HG02973 (cell line): ENCODE results near the gene RHNO1.

Source experiments
- ATAC-seq: cut with Tn5 transposase; IDR thresholded peaks from one replicate; pipeline ENCODE4 v1.9.1; 2021; ENCODE audit warnings: moderate library complexity; ENCODE audit not compliant: unreplicated experiment

Gene RHNO1, protein sequence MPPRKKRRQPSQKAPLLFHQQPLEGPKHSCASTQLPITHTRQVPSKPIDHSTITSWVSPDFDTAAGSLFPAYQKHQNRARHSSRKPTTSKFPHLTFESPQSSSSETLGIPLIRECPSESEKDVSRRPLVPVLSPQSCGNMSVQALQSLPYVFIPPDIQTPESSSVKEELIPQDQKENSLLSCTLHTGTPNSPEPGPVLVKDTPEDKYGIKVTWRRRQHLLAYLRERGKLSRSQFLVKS

DNA sequence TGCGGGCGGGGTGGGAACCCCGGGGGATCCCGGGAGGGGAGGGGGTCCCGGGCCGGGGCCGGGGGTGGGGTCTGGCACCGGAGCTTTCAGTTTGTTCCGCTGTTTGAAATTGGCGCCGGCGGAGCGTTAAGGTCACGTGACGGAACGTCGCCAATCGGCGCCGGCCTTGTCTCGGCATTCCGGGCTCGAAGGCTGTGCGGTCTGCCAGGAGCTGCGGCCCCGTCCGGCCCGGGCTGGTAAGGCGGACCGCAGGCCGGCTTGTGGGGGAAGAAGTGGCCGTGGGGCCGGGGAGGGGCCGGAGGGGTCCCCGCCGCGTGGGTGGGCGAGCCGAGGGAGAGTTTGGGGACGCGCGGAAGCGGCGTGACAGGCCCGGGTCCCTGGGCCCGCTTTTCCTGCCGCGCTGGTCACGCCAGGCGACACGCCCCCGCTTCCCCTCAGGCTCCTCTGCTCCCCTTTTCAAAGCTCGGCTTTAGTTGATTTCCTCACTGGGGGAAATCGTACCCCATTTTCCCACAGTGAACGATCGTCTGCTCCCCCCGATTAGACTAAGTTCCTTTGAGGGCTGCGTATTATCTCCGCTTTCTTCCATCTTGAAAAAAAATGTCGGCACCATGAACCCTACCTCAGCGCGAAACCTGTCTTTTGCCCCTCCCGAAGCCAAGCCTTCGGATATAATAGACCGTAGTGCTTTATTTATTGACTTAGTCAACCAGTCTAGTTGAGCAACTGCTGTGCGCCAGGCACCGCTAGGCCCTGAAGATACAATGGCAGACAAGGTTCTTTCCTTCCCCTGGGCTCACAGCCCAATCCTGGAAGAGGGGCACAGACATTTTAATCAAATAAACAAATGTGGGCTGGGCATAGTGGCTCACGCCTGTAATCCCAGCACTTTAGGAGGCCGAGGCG is at the start of gene RHNO1, which contains the start of gene FOXM1:
RHNO1 (plus strand) TSS at position 177 of the 906 bp plus-strand sequence. CDS start 8,144 bp downstream, outside the sequence.
FOXM1 (minus strand) TSS at position 128 of the 906 bp plus-strand sequence. CDS start 2,696 bp downstream, outside the sequence.
- ATAC-seq: peak; percentile 69

DNA sequence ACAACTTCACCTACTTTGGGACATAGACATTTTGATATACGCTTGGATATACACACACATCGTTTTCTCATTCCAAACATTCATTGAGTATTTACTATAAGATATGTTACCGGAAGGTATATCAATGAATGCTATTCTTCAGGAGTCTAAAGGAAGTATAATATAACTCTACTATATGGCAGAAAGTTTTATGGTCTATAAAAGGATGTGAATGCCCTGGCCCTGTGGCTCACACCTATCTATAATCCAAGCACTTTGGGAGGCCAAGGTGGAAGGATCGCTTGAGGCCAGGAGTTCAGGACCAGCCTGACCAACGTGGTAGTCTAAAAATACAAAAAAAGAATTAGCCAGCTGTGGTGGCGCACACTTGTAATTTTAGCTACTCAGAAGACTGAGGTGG is 47.7 kb upstream of the RHNO1 start:
- ATAC-seq: no peak

DNA sequence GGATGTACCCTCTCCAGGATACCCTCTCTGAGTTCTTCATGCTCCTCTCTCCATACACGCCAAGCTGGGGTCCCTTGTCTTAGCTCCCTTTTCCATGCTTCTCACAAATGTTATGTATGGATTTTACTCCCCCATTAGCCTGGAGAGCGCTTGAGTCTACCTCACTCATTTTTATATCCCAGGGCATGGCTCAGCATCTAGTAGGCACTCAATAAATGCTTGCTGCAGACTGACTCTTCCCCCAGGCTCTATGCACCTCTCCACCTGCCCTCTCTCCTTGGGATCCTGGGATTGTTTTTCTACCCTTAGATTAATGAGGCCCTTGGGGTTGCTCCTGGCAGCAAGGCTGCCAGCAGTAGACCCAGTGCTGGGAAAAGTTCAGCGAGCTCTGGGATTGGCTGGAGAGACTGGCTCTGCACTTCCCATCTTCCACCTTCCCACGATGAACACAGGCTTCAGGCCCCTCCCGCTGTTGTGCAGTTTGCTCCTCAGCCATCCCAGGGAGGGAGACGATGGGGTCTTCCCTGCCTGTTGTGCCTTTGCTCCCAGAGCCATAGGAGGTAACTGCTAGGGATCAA is 44.4 kb upstream of the RHNO1 start:
- no peak for ATAC-seq

DNA sequence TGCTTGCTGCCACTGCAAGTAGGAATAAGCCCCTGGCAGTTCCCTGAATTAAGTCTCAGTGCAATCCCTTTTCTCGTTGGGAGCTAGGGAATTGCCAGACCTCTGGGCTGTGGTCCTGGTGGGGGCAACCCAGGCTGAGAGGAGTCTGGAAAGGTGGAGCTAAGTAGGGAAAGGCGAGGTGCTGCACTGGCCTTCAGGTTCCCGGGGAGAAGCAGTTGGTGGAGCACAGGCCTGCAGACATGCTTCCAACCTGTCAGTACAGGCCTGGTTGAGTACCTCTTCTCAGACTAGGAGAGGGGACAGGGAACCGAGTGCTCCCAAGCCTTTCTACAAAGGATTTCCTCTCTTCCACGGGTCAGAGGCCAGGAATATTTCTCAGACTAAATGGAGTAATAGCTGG is 43.7 kb upstream of the RHNO1 start:
- no peak for ATAC-seq

DNA sequence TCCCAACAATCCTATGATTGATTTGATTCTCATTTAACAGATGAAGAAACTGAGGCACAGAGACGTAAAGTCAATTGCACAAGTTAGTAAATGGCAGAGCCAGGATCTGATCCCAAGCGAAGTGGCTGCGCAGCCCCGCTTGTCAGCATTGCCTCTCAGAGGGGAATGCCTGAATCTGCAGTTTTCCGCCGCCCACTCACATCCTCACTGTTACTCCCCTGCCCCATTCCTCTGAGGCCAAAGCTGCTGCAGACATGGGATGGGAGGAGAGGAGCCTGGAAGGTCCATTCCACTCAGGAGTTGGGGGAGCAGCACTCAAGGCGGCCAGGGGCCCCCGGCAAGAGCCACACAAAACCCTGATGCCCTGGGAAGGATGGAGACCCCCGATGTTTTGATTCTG is 43.2 kb upstream of the RHNO1 start:
- no peak for ATAC-seq

DNA sequence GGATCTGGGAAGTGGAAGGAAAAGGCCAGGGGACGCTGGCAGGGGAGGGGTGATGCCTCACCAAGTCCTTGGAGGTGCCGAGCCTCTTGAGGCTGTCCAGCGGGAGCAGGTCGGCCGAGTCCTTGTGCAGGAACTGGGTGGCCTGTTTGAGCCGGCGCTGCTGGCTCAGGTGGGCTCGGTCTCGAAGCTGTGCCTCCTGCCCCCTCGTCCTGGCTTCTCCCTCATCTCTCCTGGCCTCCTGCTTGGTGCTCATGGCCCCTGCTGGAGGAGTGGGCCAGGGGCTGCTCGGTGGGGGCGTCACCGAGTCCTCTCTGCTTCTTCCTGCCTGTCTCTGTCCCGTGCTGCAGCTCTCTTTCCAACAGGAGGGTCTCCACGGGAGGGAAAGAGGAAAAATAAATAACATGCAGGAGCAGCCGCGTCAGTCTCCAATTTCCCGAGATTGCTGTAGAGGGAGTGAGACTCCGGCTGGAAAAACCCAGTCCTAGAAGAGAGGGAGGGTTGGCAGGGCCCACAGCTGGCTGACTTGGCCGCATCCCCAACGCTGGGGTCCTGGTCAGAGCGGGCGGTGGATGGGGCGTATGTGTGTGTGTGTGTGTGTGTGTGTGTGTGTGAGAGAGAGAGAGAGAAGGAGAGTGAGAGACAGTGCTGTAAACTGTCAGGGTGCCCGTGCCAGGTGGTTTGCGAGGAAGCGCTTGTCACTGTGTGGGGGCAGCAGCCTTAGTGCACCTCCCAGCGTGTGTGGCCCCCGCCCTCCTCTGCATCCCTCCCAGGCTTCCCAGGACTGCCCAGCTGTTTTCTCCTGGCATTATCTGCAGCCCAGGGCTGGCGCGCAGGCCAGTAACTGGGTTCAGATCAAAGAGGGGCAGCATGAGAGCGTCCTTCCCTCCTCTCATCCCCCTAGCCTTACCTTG is 42.2 kb upstream of the RHNO1 start, which contains the start of gene NRIP2:
NRIP2 (minus strand) TSS at position 455 of the 911 bp plus-strand sequence; CDS start at position 403, 52 bp downstream.
- no peak for ATAC-seq

DNA sequence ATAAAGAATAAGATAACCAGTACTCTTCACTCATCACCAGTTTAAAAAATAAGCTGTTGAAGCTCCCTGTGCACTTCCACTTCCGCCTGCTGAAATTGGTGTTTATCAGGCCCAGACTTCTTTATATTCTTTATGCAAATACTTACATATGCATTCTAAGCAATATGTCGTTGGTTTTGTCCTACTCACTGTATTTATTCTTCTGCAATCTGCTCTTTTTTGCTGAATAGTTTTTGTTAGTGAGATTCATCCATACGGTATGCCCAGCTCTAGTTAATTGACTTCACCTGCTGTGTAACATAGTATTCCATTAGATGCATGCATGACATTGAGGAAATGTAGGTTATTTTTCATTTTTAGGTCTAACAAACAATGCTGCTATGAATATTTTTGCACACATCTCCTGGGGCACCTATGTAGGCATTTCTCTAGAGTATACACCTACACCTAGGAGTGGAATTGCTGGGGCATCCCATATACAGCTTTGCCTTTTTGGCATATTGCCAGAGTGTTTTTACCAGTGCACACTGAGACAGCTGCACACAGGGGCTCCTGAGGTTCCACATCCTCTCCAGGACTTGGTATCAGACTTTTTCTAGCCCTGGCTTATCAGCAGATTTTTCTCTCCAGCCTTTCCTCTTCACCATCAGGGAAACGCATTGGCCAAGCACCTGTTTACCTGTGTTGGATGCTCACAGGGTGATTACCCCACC is 41.2 kb upstream of the RHNO1 start:
- no peak for ATAC-seq

DNA sequence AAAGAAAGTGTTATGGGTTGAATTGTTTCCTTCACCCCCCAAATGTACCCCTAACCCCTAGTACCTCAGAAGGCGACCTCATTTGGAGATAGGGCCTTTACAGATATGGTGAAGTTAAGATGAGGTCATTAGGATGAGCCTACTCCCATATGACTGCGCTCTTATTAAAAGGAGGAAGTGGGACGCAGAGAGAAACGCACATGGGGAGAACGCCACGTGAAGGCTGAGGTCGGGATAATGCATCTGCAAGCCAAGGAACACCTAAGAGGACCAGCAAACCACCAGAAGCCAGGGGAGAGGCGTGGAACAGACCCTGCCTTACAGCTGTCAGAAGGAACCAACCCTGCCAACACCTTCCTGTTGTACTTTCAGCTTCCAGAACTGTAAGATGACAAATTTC is 40.4 kb upstream of the RHNO1 start:
- ATAC-seq: no peak

DNA sequence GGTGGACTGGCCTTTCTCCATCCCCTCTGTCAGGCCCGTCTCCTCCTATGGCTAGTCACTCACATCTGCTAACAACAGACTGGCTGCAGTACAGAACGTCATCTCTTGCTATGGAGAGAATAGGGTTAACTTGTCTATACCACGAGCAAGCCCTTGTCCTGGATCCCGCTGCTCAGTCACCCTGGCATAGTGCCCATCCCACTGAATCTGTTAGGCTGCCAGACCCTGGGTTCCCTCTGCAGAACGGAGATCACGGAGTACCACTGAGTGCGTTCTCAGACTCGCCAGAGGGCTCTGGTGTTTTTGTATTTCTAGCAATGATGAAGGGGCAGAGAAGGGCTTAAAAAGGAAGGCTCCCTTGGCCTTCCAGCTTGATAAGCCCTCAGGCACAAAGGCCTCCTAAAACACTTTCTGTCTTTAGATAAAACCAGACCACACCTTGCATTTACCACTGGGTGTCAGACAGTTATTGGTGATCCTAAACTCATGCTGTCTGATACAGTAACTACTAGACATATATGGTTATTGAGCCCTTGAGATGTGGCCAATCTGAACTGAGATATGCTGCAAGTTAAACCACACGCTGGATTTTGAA is 35.9 kb upstream of the RHNO1 start:
- ATAC-seq: no peak

DNA sequence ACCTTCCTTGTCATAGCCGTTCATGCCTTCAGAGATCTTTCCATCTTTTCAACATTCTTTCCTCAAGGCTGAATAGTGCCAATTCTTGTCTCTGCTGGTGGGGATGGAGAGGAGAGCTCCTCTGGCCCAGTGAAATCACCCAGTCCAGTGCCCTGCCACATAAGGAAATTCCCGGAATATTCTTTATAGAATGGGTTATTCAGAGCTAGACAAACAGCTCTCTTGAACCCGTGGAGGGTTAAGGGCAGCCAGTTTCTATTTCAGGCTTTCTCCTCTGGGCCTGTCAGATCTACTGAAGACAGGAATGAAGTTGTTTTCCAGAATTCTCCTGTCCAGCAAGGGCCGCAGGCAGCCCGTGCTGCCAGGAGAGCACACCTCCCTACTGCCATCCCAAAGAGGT is 34.1 kb upstream of the RHNO1 start:
- ATAC-seq: no peak

DNA sequence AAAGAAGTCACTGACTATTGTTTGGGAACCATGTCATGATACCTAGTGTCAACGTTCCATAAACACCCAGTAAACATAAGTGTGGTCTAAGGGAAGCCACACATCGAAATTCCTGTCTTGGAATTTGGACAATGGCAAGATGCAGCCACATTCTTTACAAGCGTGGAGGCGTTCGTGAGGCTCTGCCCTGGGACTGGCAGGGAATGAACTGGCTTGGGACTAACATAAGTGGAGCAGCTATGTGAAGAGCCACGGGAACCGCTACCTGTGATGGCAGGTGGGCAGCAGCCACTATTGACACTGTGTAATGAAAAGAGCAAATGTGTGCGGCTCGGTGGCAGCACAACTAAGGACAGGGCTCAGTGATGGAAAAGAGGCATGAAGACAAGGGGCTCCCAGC is 32.2 kb upstream of the RHNO1 start:
- ATAC-seq: no peak

DNA sequence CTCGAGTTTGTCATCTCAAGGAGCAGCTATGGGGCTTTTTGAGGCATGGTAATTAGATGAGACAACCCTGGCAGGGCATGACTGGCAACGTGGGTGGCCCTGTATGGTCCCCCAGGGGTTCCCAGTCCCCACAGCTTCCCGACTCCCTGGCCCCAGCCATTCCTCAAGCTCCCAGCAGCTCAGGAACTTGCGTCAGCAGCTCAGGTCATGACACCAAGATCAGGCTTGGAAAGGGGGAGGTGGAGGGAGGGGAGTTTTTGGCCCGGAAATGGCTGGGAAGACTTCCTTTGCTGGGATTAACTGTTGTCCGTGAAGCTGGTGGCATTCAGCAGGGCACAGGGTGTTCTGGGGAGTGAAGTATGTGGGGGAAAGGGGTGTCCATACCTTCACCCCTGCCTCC is 31.7 kb upstream of the RHNO1 start:
- no peak for ATAC-seq

DNA sequence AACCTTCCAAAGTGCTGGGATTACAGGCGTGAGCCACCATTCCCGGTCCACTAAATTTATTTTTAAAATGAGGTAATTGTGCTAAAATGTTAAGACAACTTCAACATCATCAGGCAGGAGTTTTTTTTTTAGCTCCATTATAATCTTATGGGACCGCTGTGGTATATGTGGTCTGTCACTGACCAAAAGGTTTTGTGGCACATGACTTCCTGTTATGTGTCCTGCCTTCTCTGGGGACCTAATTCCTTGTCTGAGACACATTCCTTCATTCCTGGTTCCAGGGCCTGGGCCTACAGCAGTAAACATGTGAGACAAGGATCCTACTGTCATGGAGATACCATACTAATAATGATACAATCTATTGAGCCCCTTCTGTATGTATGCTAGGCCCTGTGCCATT is 25.1 kb upstream of the RHNO1 start:
- ATAC-seq: no peak

DNA sequence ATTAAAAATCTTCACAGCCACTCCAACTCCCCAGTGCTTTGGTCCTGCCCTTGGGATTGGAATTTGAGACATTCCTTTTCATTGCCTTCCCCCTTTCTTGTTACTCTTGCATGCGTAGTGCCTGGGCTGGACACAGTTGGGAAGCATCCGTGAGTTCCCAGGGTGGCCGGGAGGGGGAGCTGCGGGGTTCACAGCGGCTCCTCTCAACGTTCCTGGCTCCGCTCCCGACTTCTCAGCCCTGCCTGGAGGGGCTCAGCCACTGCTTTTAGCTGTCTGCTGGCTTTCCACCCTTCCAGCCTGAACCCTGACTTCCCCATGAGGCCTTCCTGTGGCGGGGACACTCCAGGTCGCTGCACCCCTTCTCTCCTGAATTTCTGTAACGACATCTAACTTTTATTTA is 23.4 kb upstream of the RHNO1 start:
- ATAC-seq: no peak

DNA sequence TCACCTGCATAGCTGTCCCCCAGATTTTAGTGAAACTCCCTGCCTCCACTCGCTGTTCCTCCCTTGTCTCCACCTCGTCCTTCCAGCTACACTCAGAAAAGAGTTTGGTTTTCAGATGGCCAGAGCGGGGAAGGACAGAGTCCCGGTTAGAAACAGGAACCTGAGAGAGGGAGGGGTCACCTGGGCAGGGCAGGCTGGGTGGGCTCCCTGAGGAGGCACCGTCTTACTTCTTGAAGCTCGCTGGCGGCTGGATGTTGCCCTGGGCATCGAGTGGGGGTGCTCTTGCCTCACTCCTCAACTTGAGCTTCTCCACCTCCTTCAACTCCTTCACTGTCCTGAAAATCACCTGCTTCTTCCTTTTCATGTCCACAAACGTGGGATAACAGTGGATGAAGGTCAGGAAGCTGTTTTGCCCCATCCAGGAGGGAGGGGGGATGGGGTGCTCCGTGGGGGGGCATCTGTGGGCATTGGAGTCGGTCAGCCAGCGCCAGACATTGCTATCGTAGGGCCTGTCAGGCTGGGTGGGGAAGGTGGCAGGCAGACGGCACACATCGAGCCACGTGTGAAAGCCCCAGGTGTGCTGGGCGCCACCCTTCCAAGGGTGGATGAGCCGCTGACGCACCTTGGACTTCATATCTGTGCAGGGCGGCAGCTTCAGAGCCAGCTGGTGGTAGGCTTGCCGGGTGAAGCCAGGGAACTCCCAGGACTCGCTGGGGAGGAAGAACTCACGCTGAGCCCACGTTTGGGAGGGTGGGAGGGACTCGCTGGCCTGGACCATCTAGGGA is 22.2 kb upstream of the RHNO1 start:
- ATAC-seq: no peak

DNA sequence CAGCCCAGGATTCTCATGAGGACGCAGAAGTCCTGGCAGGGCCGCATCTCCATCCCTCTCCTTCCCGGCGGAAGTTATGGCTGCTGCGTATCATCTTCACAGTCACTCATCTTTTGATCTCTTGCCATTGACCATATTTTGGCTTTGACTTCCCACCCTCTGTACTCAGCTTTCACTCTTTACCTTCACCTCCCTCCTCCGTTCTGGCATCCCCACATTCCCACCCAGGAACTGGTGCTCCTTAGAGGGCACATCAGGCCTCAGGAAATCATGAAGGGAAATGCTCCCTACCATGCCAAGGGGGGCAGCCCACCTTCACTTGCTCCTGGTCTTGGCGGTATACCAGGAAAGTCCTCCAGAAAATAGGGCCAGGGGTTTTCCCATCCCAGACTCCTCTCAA is 21.5 kb upstream of the RHNO1 start:
- ATAC-seq: no peak

DNA sequence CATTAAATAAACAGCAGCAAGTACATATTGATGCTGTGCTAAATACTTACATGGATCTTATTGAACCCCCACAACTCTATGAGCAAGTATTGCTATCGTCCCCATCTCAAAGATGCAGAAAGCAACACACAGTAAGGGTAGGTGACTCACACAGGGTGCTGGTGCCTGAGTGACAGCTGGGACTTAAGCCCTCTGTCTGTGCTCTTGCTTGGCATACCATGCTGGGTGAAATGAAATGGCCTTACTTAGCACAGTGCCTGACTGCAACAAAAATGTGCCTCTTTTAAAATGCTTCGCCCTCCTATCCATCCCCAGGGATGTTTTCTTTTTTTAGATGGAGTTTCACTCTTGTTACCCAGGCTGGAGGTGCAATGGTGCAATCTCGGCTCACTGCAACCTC is 21.0 kb upstream of the RHNO1 start:
- no peak for ATAC-seq

DNA sequence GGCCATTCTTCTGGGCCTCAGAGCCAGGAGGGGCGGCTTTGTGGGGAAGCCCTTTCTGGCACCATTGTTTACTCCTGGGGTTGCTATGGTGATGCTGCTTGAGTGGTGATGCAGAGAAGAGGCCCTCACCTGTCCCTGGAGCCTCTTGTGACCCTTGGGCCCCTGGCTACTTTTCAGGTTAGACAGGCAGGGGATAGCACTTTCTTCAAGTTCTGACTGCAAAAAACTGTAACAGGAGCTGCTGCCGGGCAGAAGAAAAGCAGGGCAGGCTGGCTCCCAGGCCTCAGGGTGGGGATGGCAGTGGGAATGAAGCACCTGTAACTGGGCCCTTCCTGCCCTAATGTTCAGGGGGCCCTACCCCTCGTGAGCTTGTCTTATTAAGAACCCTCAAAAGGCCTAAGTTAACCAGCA is 20.0 kb upstream of the RHNO1 start, which contains the start of gene TEX52:
TEX52 (minus strand) TSS at position 19 of the 411 bp plus-strand sequence; CDS start at position 6, 13 bp downstream.
- ATAC-seq: no peak

DNA sequence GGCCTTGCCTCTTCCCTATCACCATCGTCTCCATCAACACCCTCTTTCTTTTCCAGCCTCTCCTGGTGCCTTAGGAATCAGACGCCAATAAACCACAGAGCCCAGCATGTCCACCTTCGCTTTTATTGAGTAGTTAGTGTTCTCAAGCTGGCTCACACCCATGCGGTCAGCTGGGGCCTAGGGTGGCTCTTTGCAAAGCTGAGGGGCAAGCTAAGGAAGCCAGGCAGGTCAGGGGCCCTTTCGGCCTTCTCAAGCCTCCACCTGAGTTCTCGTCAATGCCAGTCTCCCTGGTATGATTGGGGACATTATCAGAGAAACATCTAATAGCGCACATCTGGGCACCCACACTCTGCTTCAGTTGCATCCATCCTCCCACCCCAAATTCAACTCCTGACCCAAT is 19.4 kb upstream of the RHNO1 start:
- ATAC-seq: no peak
